CD8-positive, alpha-beta memory T cell (primary cell): ENCODE data around the gene PPP1R12A. TPM values are rescaled to one million over a fixed set of nuclear protein-coding genes. Genes with fewer than 3 reads are reported as not detected.

Source experiments
- CTCF ChIA-PET: fragments of 350-600 bp; sonication (Branson Sonifier 250); formaldehyde crosslinking; loops from one replicate; lab custom pipeline; 2021; ENCODE audit warnings: antibody characterized with exemption; lab: Charles Lee
- POLR2A ChIA-PET: fragments of 350-600 bp; sonication (Branson Sonifier 250); formaldehyde crosslinking; loops from one replicate; lab custom pipeline; 2021; ENCODE audit warnings: antibody characterized with exemption; lab: Charles Lee
- DNase-seq, 5 donors: peaks; one replicate each; pipeline versions ENCODE4 v3.0.0 to v3.0.0-alpha.2; 2020 to 2022; ENCODE audit warnings: mixed read lengths in 1 of 5
- H3K27ac ChIP-seq: one replicate; pipeline ENCODE4 v1.7.0; 2013; ENCODE audit warnings: low read depth, mild to moderate bottlenecking, low read length, moderate library complexity
- H3K27me3 ChIP-seq: 2 replicates; pipeline ENCODE4 v1.7.0; 2013; ENCODE audit warnings: low read length, mild to moderate bottlenecking; ENCODE audit not compliant: insufficient read depth, poor library complexity, severe bottlenecking
- H3K36me3 ChIP-seq: 2 replicates; pipeline ENCODE4 v1.7.0; 2013; ENCODE audit warnings: mild to moderate bottlenecking, low read length, moderate library complexity; ENCODE audit not compliant: insufficient read depth
- H3K4me1 ChIP-seq: 2 replicates; pipeline ENCODE4 v1.7.0; 2013; ENCODE audit warnings: mild to moderate bottlenecking, low read length, moderate library complexity; ENCODE audit not compliant: insufficient read depth
- H3K4me3 ChIP-seq: 2 replicates; pipeline ENCODE4 v1.7.0; 2013; ENCODE audit warnings: mild to moderate bottlenecking, low read length
- H3K9me3 ChIP-seq: 2 replicates; pipeline ENCODE4 v1.7.0; 2013; ENCODE audit warnings: mild to moderate bottlenecking, low read length
- H3K27ac Mint-ChIP-seq, 8 donors: one replicate each; pipeline ENCODE4 v1.8.0; 2020 to 2021; ENCODE audit warnings: mixed read lengths in 8 of 8, mild to moderate bottlenecking in 6 of 8, inconsistent platforms in 3 of 8, moderate library complexity in 3 of 8
- H3K27me3 Mint-ChIP-seq, 2 donors: one replicate each; pipeline ENCODE4 v1.8.0; 2020 to 2021; ENCODE audit warnings: mixed read lengths in 2 of 2, mild to moderate bottlenecking in 1 of 2, moderate library complexity in 1 of 2
- H3K36me3 Mint-ChIP-seq, 3 donors: one replicate each; pipeline ENCODE4 v1.8.0; 2020 to 2021; ENCODE audit warnings: mixed read lengths in 3 of 3, inconsistent platforms in 1 of 3, mild to moderate bottlenecking in 1 of 3
- H3K4me1 Mint-ChIP-seq, 3 donors: one replicate each; pipeline ENCODE4 v1.8.0; 2020 to 2021; ENCODE audit warnings: mixed read lengths in 3 of 3, inconsistent platforms in 1 of 3, mild to moderate bottlenecking in 1 of 3
- H3K4me3 Mint-ChIP-seq, 7 donors: one replicate each; pipeline ENCODE4 v1.8.0; 2020 to 2021; ENCODE audit warnings: mixed read lengths in 7 of 7, mild to moderate bottlenecking in 6 of 7, moderate library complexity in 4 of 7, inconsistent platforms in 2 of 7
- H3K9me3 Mint-ChIP-seq, 5 donors: one replicate each; pipeline ENCODE4 v1.8.0; 2020 to 2022; ENCODE audit warnings: mixed read lengths in 5 of 5, mild to moderate bottlenecking in 3 of 5, moderate library complexity in 2 of 5, inconsistent platforms in 1 of 5
- polyA plus RNA-seq: library from polyadenylated mRNA; unstranded; fragments of 300-500 nt; fragmentation: Illumina TruSeq; gene quantifications from one replicate; pipeline ENCODE4 v1.2.3, GENCODE V29; 2021
- total RNA-seq, 2 experiments: library from RNA; stranded (reverse); gene quantifications; one replicate each; pipeline ENCODE4 v1.2.3, GENCODE V29; 2021

The PPP1R12A gene
- total and polyA plus RNA-seq, 3 experiments from 2014 or later = 72.1 to 140 (median 80.4) TPM

GRCh38 chr12:79934281-79935020, 446 bp downstream of the PPP1R12A start:
- peak overlapping the region; percentile 85 for H3K27ac ChIP-seq
- no peaks in the 10 kb centered on the region for H3K9me3 ChIP-seq
- peak; percentile 36 to 71 (median 44) for DNase-seq
- ChIA-PET CTCF (interaction anchor here (1.3 kb wide), 1 partner anchor 13 kb away, joined by 3 read pairs; no protein-coding TSS in a partner anchor), POLR2A (interaction anchor here (0.6 kb wide), 1 partner anchor 81 kb away, joined by 3 read pairs; no protein-coding TSS in a partner anchor)
- peak overlapping the region; percentile 75 for H3K4me3 ChIP-seq
- H3K36me3 ChIP-seq = no peaks in the 10 kb centered on the region
- Mint-ChIP-seq H3K9me3 (no peaks in the 10 kb centered on the region), H3K27me3 (peaks cover 0 to 3% of the 10 kb centered on the region in 2 donors), H3K36me3 (peaks cover 0 to 22% (median 0%) of the 10 kb centered on the region in 3 donors), H3K4me1 (peaks cover 41 to 55% (median 51%) of the 10 kb centered on the region in 3 donors), H3K27ac (peak overlapping the region; percentile 81 to 99 (median 98)), H3K4me3 (peak overlapping the region; percentile 99 to 100 (median 99))
- peaks cover 31% of the 10 kb centered on the region for H3K4me1 ChIP-seq
- H3K27me3 ChIP-seq = no peaks in the 10 kb centered on the region

DNA sequence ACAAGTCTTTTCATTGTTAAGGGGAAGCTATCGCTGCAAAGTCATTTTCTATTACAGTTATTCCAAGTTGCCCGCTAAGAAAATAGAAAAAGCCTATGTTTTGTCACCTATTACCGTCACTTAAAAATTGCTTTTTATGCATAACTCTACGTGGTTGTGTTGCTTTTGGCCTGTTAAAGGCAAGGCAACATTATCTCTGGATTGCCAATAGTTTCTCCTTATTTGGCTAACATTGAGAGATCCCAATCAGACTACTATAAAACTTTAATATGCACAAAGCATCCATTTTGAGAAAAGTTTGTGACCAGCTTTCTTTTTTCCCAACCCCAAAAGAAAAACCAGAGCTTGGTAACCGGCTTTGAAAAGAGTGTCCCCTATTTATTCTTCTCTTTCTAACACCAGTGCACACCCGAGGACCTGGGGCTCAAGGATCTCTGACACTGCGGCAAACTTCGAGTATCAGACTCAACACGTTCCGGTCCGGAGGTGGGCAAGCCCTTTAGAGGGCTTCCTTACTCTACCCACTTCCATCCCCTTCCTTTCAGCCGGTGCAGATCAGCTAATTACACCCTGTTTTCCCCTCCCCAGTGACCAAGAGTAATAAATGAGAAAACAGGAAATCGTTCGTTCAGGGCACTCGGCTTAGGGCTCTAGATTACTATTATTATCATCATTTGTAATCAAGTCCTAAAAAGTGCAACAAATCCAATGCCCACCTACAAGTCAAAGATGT, 1.2 kb downstream of the PPP1R12A start:
- Mint-ChIP-seq H3K27me3 (peaks cover 0 to 3% of the 10 kb centered on the region in 2 donors), H3K36me3 (peaks cover 0 to 22% (median 0%) of the 10 kb centered on the region in 3 donors), H3K9me3 (no peaks in the 10 kb centered on the region), H3K4me3 (peak overlapping the region; percentile 99 to 100 (median 99)), H3K27ac (peak overlapping the region; percentile 81 to 99 (median 98)), H3K4me1 (peaks cover 47 to 62% (median 58%) of the 10 kb centered on the region in 3 donors)
- no peaks in the 10 kb centered on the region for H3K27me3 ChIP-seq
- peak overlapping the region; percentile 85 for H3K27ac ChIP-seq
- peaks cover 35% of the 10 kb centered on the region for H3K4me1 ChIP-seq
- no peaks in the 10 kb centered on the region for H3K9me3 ChIP-seq
- POLR2A ChIA-PET = no interaction called here
- H3K4me3 ChIP-seq = peak overlapping the region; percentile 75
- CTCF ChIA-PET = interaction anchor here (1.3 kb wide), 1 partner anchor 13 kb away, joined by 3 read pairs; no protein-coding TSS in a partner anchor
- peak in 3 of 5 donors; percentile 1 to 32 (median 2) for DNase-seq
- no peaks in the 10 kb centered on the region for H3K36me3 ChIP-seq

GRCh38 chr12:79933043-79933442, 1.9 kb downstream of the PPP1R12A start:
- Histone ChIP-seq H3K4me1 (peaks cover 42% of the 10 kb centered on the region), H3K27ac (peak overlapping the region; percentile 85), H3K9me3 (no peaks in the 10 kb centered on the region), H3K4me3 (peak overlapping the region; percentile 75), H3K27me3 (no peaks in the 10 kb centered on the region), H3K36me3 (no peaks in the 10 kb centered on the region)
- H3K27me3 Mint-ChIP-seq = peaks cover 0 to 3% of the 10 kb centered on the region in 2 donors
- peaks cover 54 to 69% (median 65%) of the 10 kb centered on the region in 3 donors for H3K4me1 Mint-ChIP-seq
- H3K36me3 Mint-ChIP-seq = peaks cover 0 to 22% (median 0%) of the 10 kb centered on the region in 3 donors
- peak overlapping the region; percentile 99 to 100 (median 99) for H3K4me3 Mint-ChIP-seq
- ChIA-PET CTCF (no interaction called here), POLR2A (no interaction called here)
- no peak for DNase-seq
- no peaks in the 10 kb centered on the region for H3K9me3 Mint-ChIP-seq
- H3K27ac Mint-ChIP-seq = peak overlapping the region in 6 of 8 donors; percentile 62 to 99 (median 98)

- Histone ChIP-seq H3K9me3 (no peaks in the 10 kb centered on the region), H3K36me3 (no peaks in the 10 kb centered on the region), H3K27me3 (no peaks in the 10 kb centered on the region), H3K4me1 (peaks cover 49% of the 10 kb centered on the region), H3K4me3 (peak overlapping the region; percentile 75), H3K27ac (peak overlapping the region; percentile 85)
- ChIA-PET POLR2A (interaction anchor here (0.6 kb wide), 1 partner anchor 202 kb away, joined by 3 read pairs; no protein-coding TSS in a partner anchor), CTCF (no interaction called here)
- DNase-seq = no peak
- Mint-ChIP-seq H3K4me3 (peak overlapping the region; percentile 99 to 100 (median 99)), H3K27me3 (peaks cover 0 to 3% of the 10 kb centered on the region in 2 donors), H3K9me3 (no peaks in the 10 kb centered on the region), H3K4me1 (peaks cover 61 to 76% (median 72%) of the 10 kb centered on the region in 3 donors), H3K27ac (peak overlapping the region in 7 of 8 donors; percentile 30 to 98 (median 71)), H3K36me3 (peaks cover 0 to 22% (median 0%) of the 10 kb centered on the region in 3 donors)
Observed at GRCh38 chr12:79932357-79932756, 2.5 kb downstream of the PPP1R12A start.

DNA sequence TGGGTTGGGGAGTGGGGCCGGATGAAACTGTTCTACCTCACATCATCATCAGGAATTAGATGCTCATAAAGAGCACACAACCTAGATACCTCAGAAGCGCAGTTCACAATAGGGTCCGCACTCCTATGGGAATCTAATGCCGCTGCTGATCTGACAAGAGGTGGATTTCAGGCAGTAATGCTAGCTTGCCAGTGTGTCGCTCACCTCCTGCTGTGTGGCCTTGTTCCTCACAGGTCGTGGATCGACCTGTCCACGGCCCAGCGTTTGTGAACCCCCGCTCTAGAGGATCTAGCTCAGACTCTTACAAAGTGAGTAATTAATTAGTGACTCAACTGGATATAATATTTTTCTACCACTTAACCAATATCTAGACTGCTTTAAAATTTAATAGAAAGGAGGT, 5.8 kb downstream of the PPP1R12A start:
- POLR2A ChIA-PET = no interaction called here
- Mint-ChIP-seq H3K9me3 (no peaks in the 10 kb centered on the region), H3K27ac (peak overlapping the region; percentile 18 to 81 (median 55)), H3K36me3 (peaks cover 0 to 6% (median 0%) of the 10 kb centered on the region in 3 donors), H3K4me3 (no peak overlapping the region), H3K27me3 (no peaks in the 10 kb centered on the region), H3K4me1 (peaks cover 69 to 91% (median 86%) of the 10 kb centered on the region in 3 donors)
- CTCF ChIA-PET = no interaction called here
- H3K27ac ChIP-seq = no peak overlapping the region
- H3K36me3 ChIP-seq = no peaks in the 10 kb centered on the region
- no peaks in the 10 kb centered on the region for H3K27me3 ChIP-seq
- H3K4me1 ChIP-seq = peaks cover 61% of the 10 kb centered on the region
- H3K9me3 ChIP-seq = no peaks in the 10 kb centered on the region
- no peak for DNase-seq
- no peak overlapping the region for H3K4me3 ChIP-seq

- H3K4me1 ChIP-seq = peaks cover 53% of the 10 kb centered on the region
- POLR2A ChIA-PET = no interaction called here
- no peaks in the 10 kb centered on the region for H3K9me3 ChIP-seq
- H3K27ac Mint-ChIP-seq = peak overlapping the region; percentile 39 to 93 (median 78)
- H3K4me3 Mint-ChIP-seq = peak overlapping the region; percentile 14 to 68 (median 37)
- H3K4me3 ChIP-seq = no peak overlapping the region
- H3K27me3 Mint-ChIP-seq = no peaks in the 10 kb centered on the region
- H3K27me3 ChIP-seq = no peaks in the 10 kb centered on the region
- peak overlapping the region; percentile 1 for H3K27ac ChIP-seq
- DNase-seq = peak; percentile 22 to 73 (median 69)
- H3K9me3 Mint-ChIP-seq = no peaks in the 10 kb centered on the region
- CTCF ChIA-PET = interaction anchor here (1.6 kb wide), 1 partner anchor 21 kb away, joined by 3 read pairs; no protein-coding TSS in a partner anchor
- H3K36me3 Mint-ChIP-seq = no peaks in the 10 kb centered on the region
- peaks cover 60 to 84% (median 80%) of the 10 kb centered on the region in 3 donors for H3K4me1 Mint-ChIP-seq
- no peaks in the 10 kb centered on the region for H3K36me3 ChIP-seq
Observed at GRCh38 chr12:79927772-79928474, 7.0 kb downstream of the PPP1R12A start.

DNA sequence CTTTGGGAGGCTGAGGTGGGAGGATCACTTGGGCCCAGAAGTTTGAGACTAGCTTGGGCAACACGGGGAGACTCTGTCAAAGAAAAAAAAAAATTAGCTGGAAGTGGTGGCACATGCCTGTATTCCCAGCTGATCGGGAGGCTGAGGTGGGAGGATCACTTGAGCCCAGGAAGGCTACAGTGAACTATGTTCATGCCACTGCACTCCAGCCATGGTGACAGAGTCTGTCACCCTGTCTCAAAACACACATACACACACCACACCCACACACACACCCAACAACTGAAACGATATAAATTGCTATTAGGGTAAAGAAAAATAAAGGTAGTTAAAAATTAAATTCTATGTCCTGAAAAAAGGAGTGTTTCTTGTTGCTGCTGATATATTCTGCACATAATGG, 7.9 kb downstream of the PPP1R12A start:
- no peaks in the 10 kb centered on the region for H3K27me3 ChIP-seq
- ChIA-PET CTCF (interaction anchor here (1.6 kb wide), 1 partner anchor 22 kb away, joined by 3 read pairs; no protein-coding TSS in a partner anchor), POLR2A (no interaction called here)
- no peaks in the 10 kb centered on the region for H3K9me3 ChIP-seq
- no peak for DNase-seq
- no peak overlapping the region for H3K4me3 ChIP-seq
- H3K27ac ChIP-seq = no peak overlapping the region
- Mint-ChIP-seq H3K36me3 (no peaks in the 10 kb centered on the region), H3K4me3 (peak overlapping the region in 4 of 7 donors; percentile 10 to 72 (median 42)), H3K27me3 (no peaks in the 10 kb centered on the region), H3K9me3 (no peaks in the 10 kb centered on the region), H3K27ac (peak overlapping the region in 7 of 8 donors; percentile 3 to 77 (median 44)), H3K4me1 (peaks cover 57 to 82% (median 78%) of the 10 kb centered on the region in 3 donors)
- no peaks in the 10 kb centered on the region for H3K36me3 ChIP-seq
- H3K4me1 ChIP-seq = peaks cover 44% of the 10 kb centered on the region
